K562 (cell line): ENCODE data around the gene LCMT2. TPM values are rescaled to one million over a fixed set of nuclear protein-coding genes. Genes with fewer than 3 reads are reported as not detected.

Experiments
- ATAC-seq: fragments of 200-7000 bp; cut with Tn5 transposase; 3 replicates; pipeline ENCODE4 v1.9.1; 2020; ENCODE audit warnings: moderate library complexity
- BruUV-seq: library from RNA; stranded (reverse); fragments of 400-500 nt; replicated peaks from 2 replicates; lab custom pipeline; 2021; lab: Mats Ljungman, UMichigan
- CTCF ChIA-PET: fragments of 300-600 bp; formaldehyde crosslinking; extraction: SDS; loops from one replicate; lab custom pipeline; 2021; ENCODE audit warnings: low intra/inter-chr PET ratio; lab: Yijun Ruan, JAX
- POLR2A ChIA-PET: fragments of 300-600, 350-650 bp; sonication (Branson Sonifier 250); formaldehyde crosslinking; extraction: SDS; loops from one replicate; lab custom pipeline; 2021; ENCODE audit warnings: antibody characterized with exemption, inconsistent platforms; lab: Yijun Ruan, JAX
- DNase-seq, 4 experiments: peaks; one replicate each; pipeline versions ENCODE4 v3.0.0 to v3.0.0-alpha.2; 2011 to 2018; ENCODE audit warnings: low spot score in 3 of 4, mixed read lengths in 3 of 4; ENCODE audit errors: extremely low read depth in 1 of 4
- FAIRE-seq: peaks from 2 replicates; lab custom pipeline; 2011; peaks lifted over from hg19 to GRCh38; lab: Jason Lieb, UNC
- H2AFZ ChIP-seq: 2 replicates; pipeline ENCODE4 v1.6.0; 2011; ENCODE audit warnings: low read depth, low read length, control low read depth, inconsistent platforms
- H3K27ac ChIP-seq: fragments of 200-600 bp; 3 replicates; pipeline ENCODE4 v1.8.0; 2011; ENCODE audit warnings: low read depth, mild to moderate bottlenecking, control low read depth, inconsistent platforms, low read length, moderate library complexity, mixed read lengths; ENCODE audit errors: extremely low read depth
- H3K27me3 ChIP-seq, 2 experiments: fragments of 300-600 bp in 1 of 2; 2 replicates in 1 of 2; 3 replicates in 1 of 2; pipeline versions ENCODE4 v1.6.0 to v1.8.0; 2011; ENCODE audit warnings: inconsistent platforms in 2 of 2, low read length in 2 of 2, mild to moderate bottlenecking in 1 of 2, mixed read lengths in 1 of 2, moderate library complexity in 1 of 2; ENCODE audit not compliant: control insufficient read depth in 2 of 2, insufficient read depth in 2 of 2
- H3K36me3 ChIP-seq: fragments of 300-600 bp; 3 replicates; pipeline ENCODE4 v1.8.0; 2011; ENCODE audit warnings: mild to moderate bottlenecking, low read length, inconsistent platforms; ENCODE audit not compliant: control insufficient read depth, insufficient read depth
- H3K4me1 ChIP-seq, 2 experiments: fragments of 200-600 bp in 1 of 2; replicated peaks in 1 of 2; 2 replicates in 1 of 2; 3 replicates in 1 of 2; pipeline versions ENCODE4 v1.5.1 to v1.8.0; 2011; ENCODE audit warnings: inconsistent platforms in 2 of 2, low read length in 2 of 2, mild to moderate bottlenecking in 1 of 2, mixed read lengths in 1 of 2, moderate library complexity in 1 of 2; ENCODE audit not compliant: control insufficient read depth in 2 of 2, insufficient read depth in 2 of 2
- H3K4me2 ChIP-seq: 2 replicates; pipeline ENCODE4 v1.6.1; 2011; ENCODE audit warnings: low read length, control low read depth, inconsistent platforms, mixed read lengths; ENCODE audit not compliant: insufficient read depth
- H3K4me3 ChIP-seq: fragments of 200-600 bp; sonication (generic), shearing (Covaris generic); 2 replicates; pipeline ENCODE4 v1.5.1; 2016; ENCODE audit warnings: control low read depth, inconsistent platforms
- H3K79me2 ChIP-seq: fragments of 200-600 bp; 3 replicates; pipeline ENCODE4 v1.8.0; 2011; ENCODE audit warnings: low read length, inconsistent platforms; ENCODE audit not compliant: control insufficient read depth, insufficient read depth
- H3K9ac ChIP-seq, 2 experiments: 2 replicates each; pipeline versions ENCODE4 v1.6.0 to v1.6.1; 2011; ENCODE audit warnings: low read depth in 2 of 2, low read length in 2 of 2, control low read depth in 1 of 2, inconsistent platforms in 1 of 2, mild to moderate bottlenecking in 1 of 2, mixed read lengths in 1 of 2; ENCODE audit not compliant: insufficient read depth in 1 of 2
- H3K9me1 ChIP-seq: one replicate; pipeline ENCODE4 v1.6.0; 2011; ENCODE audit warnings: inconsistent platforms, mild to moderate bottlenecking, low read length, moderate library complexity; ENCODE audit not compliant: control insufficient read depth, insufficient read depth
- H3K9me3 ChIP-seq: replicated peaks from 2 replicates; pipeline ENCODE4 v1.5.1; 2011; ENCODE audit warnings: low read depth, low read length, inconsistent platforms; ENCODE audit not compliant: control insufficient read depth, insufficient read depth
- H4K20me1 ChIP-seq: replicated peaks from 2 replicates; pipeline ENCODE4 v1.6.1; 2011; ENCODE audit warnings: low read length, inconsistent platforms, mixed read lengths; ENCODE audit not compliant: control insufficient read depth, insufficient read depth
- CXXC5 ChIP-seq: fragments of 250-450 bp; sonication (Bioruptor Pico); IDR thresholded peaks from 2 replicates; pipeline ENCODE4 v1.8.0; 2022; ENCODE audit warnings: inconsistent platforms, mild to moderate bottlenecking, moderate library complexity
- FIP1L1 ChIP-seq: fragments of 200-400 bp; formaldehyde crosslinking; IDR thresholded peaks from 2 replicates; pipeline ENCODE4 v1.6.1; 2018; ENCODE audit warnings: mild to moderate bottlenecking, low read depth, low read length; ENCODE audit not compliant: poor library complexity, severe bottlenecking
- GATAD2A ChIP-seq: fragments of 450-650 bp; IDR thresholded peaks from 2 replicates; pipeline ENCODE4 v1.6.1; 2017
- RBM39 ChIP-seq: fragments of 200-400 bp; formaldehyde crosslinking; optimal IDR thresholded peaks from 2 replicates; pipeline ENCODE3; 2018; ENCODE audit warnings: low read depth, low read length
- SOX6 ChIP-seq: fragments of 450-650 bp; IDR thresholded peaks from 2 replicates; pipeline ENCODE4 v1.6.1; 2014; ENCODE audit warnings: mild to moderate bottlenecking
- SRSF9 ChIP-seq: fragments of 200-400 bp; formaldehyde crosslinking; IDR thresholded peaks from 2 replicates; pipeline ENCODE4 v1.6.1; 2017; ENCODE audit warnings: low read depth, low read length, borderline replicate concordance
- STAT5A ChIP-seq: IDR thresholded peaks from 2 replicates; pipeline ENCODE4 v1.6.1; 2012; ENCODE audit warnings: low read length, inconsistent platforms, borderline replicate concordance
- TAF15 ChIP-seq: fragments of 200-400 bp; formaldehyde crosslinking; IDR thresholded peaks from 2 replicates; pipeline ENCODE4 v1.6.1; 2017; ENCODE audit warnings: mild to moderate bottlenecking, low read depth, low read length, moderate library complexity
- ZEB2 ChIP-seq: fragments of 450-650 bp; IDR thresholded peaks from 2 replicates; pipeline ENCODE4 v1.6.1; 2016
- ZNF134 ChIP-seq: fragments of 250-450 bp; sonication (Bioruptor Pico); conservative IDR thresholded peaks from 2 replicates; pipeline ENCODE4 v1.4.0; 2020
- whole genome bisulfite sequencing: fragments of 100-300 bp; shearing (Covaris generic); methylation state at CpG from one replicate; pipeline ENCODE4 v1.1.6; 2016; ENCODE audit warnings: low coverage, mixed read lengths; ENCODE audit not compliant: insufficient coverage; ENCODE audit errors: missing lambda C conversion rate; 5-methylcytosine and 5-hydroxymethylcytosine counted together
- in situ Hi-C: fragments of 300-500 bp; cut with MboI; formaldehyde crosslinking; loops from 4 replicates; pipeline ENCODE4 v1.15.0; 2018; ENCODE audit warnings: inconsistent platforms, mixed read lengths
- intact Hi-C: fragments of 100-400 bp; cut with micrococcal nuclease; formaldehyde crosslinking; loops from 2 replicates; pipeline ENCODE4 v1.14.2; 2022
- polyA plus RNA-seq, 8 experiments: library from polyadenylated mRNA; depleted of rRNA in 4 of 8; stranded (reverse) in 5 of 8; unstranded in 3 of 8; fragments of >200 nt; fragmentation: Nextera tagmentation in 2 of 8; fragmentation: Illumina TruSeq in 1 of 8; extraction: Ambion mirVana in 2 of 8; extraction: Trizol in 1 of 8; gene quantifications; 2 replicates each; pipeline versions ENCODE4 v1.2.1 to v1.2.3, GENCODE V29; 2011 to 2014; ENCODE audit warnings: inconsistent platforms in 1 of 8, missing spikeins in 1 of 8
- total RNA-seq, 7 experiments: library from RNA; depleted of rRNA in 6 of 7; stranded (reverse); fragments of >200 nt in 6 of 7; fragmentation: Illumina TruSeq in 2 of 7; extraction: Trizol in 2 of 7; gene quantifications; 2 replicates each; pipeline versions ENCODE4 v1.2.1 to v1.2.3, GENCODE V29; 2011 to 2021; ENCODE audit warnings: low replicate concordance in 1 of 7
- TF ChIP-seq, protein P1 (sequence below): fragments of 450-650 bp; IDR thresholded peaks from 2 replicates; pipeline ENCODE4 v1.6.1; 2017; ENCODE audit warnings: mild to moderate bottlenecking, moderate library complexity
- TF ChIP-seq, protein P2 (sequence below): fragments of 200-800 bp; sonication (Bioruptor generic); IDR thresholded peaks from 2 replicates; pipeline ENCODE4 v1.6.1; 2016; ENCODE audit warnings: missing genetic modification characterization, missing compliant biosample characterization
- TF ChIP-seq, protein P3 (sequence below): fragments of 200-400 bp; formaldehyde crosslinking; IDR thresholded peaks from 2 replicates; pipeline ENCODE4 v1.6.1; 2017; ENCODE audit warnings: mild to moderate bottlenecking, low read depth, low read length, moderate library complexity

LCMT2 gene
- total and polyA plus RNA-seq, 9 of the 15 experiments (the other 6 are each of a cell fraction or from before 2014, with no cell fraction given), result 2.5 to 22.3 (median 15.2) TPM

DNA sequence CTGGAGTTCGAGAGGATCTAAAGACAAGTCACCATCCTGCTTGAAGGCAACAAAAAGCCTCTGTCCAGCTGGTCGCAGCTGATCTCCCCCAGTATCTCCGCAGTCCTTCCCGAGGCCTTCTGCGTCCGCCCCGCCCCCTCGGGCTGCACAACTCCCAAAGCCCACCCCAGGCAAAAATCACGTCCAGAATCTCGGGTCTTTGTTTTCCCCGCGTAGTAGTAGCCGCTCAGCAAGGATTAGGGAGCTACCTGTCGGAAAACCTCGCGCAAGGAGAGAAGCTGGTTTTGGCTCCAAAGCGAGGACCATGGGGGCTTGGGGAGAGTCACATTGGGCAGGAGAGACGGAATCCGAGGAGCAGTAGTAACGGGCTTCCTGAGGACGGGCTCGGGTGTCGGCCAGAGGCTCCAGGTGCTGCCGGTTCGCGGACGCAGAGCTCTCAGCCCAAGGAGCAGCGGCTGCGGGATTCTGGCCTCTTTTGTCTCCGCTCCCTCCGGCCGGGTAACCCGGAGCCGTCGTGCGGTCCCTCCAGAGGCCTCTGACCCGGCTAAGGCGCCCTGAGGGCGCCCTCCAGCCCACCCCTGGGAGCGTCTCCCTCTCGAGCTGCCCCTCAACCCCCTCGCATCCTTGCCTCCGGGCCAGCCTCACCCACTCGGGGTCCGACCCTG is 40.1 kb upstream of the LCMT2 start:
- ATAC-seq (peak; percentile 82), FAIRE-seq (peak; percentile 75), DNase-seq (peak; percentile 59 to 64 (median 63))
- H2AFZ ChIP-seq, result peak overlapping the region; percentile 98
- ChIA-PET CTCF (interaction anchor here (0.6 kb wide), 1 partner anchor 140 kb away, joined by 8 read pairs; no protein-coding TSS in a partner anchor), POLR2A (interaction anchor here (0.6 to 1.8 kb wide), 6 partner anchors 9 to 93 kb away, joined by 3 to 6 read pairs (median 3); no protein-coding TSS in a partner anchor)
- H4K20me1 ChIP-seq, result 0 out of 2 replicates have a peak, but pooled peaks cover 5% of the 10 kb centered on the region
- peak overlapping the region; percentile 93 for H3K4me2 ChIP-seq
- in situ Hi-C loops (no loop called here), intact Hi-C loops (loop anchor here (5.0 kb wide), 1 partner anchor 142 kb away; no protein-coding TSS in a partner anchor)
- H3K9ac ChIP-seq, result peak overlapping the region; percentile 83 to 98
- 0% methylated on average over 29 of the region's 45 CpGs for WGBS
- peaks cover 57% of the 10 kb centered on the region for H3K36me3 ChIP-seq
- no TSS peak for BruUV-seq
- no peaks in the 10 kb centered on the region for H3K9me3 ChIP-seq
- H3K27ac ChIP-seq, result peak overlapping the region; percentile 89
- H3K79me2 ChIP-seq, result peaks cover 66% of the 10 kb centered on the region
- peak overlapping the region; percentile 74 for H3K4me3 ChIP-seq
- peaks cover 13 to 16% of the 10 kb centered on the region in 2 experiments; a peak in 4 of 5 replicates for H3K4me1 ChIP-seq
- no peaks in the 10 kb centered on the region for H3K9me1 ChIP-seq
- no peaks in the 10 kb centered on the region for H3K27me3 ChIP-seq
- TF ChIP-seq, protein P1, sequence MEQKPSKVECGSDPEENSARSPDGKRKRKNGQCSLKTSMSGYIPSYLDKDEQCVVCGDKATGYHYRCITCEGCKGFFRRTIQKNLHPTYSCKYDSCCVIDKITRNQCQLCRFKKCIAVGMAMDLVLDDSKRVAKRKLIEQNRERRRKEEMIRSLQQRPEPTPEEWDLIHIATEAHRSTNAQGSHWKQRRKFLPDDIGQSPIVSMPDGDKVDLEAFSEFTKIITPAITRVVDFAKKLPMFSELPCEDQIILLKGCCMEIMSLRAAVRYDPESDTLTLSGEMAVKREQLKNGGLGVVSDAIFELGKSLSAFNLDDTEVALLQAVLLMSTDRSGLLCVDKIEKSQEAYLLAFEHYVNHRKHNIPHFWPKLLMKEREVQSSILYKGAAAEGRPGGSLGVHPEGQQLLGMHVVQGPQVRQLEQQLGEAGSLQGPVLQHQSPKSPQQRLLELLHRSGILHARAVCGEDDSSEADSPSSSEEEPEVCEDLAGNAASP, result no peak
- TF ChIP-seq SRSF9 (no peak), SOX6 (no peak), GATAD2A (no peak), ZNF134 (CRISPR knock-in tag) (no peak), STAT5A (no peak), ZEB2 (no peak), FIP1L1 (peak; percentile 17), TAF15 (no peak), CXXC5 (CRISPR knock-in tag) (no peak; the same call in 1 of the 2 replicates), RBM39 (no peak)
- TF ChIP-seq, protein P2, sequence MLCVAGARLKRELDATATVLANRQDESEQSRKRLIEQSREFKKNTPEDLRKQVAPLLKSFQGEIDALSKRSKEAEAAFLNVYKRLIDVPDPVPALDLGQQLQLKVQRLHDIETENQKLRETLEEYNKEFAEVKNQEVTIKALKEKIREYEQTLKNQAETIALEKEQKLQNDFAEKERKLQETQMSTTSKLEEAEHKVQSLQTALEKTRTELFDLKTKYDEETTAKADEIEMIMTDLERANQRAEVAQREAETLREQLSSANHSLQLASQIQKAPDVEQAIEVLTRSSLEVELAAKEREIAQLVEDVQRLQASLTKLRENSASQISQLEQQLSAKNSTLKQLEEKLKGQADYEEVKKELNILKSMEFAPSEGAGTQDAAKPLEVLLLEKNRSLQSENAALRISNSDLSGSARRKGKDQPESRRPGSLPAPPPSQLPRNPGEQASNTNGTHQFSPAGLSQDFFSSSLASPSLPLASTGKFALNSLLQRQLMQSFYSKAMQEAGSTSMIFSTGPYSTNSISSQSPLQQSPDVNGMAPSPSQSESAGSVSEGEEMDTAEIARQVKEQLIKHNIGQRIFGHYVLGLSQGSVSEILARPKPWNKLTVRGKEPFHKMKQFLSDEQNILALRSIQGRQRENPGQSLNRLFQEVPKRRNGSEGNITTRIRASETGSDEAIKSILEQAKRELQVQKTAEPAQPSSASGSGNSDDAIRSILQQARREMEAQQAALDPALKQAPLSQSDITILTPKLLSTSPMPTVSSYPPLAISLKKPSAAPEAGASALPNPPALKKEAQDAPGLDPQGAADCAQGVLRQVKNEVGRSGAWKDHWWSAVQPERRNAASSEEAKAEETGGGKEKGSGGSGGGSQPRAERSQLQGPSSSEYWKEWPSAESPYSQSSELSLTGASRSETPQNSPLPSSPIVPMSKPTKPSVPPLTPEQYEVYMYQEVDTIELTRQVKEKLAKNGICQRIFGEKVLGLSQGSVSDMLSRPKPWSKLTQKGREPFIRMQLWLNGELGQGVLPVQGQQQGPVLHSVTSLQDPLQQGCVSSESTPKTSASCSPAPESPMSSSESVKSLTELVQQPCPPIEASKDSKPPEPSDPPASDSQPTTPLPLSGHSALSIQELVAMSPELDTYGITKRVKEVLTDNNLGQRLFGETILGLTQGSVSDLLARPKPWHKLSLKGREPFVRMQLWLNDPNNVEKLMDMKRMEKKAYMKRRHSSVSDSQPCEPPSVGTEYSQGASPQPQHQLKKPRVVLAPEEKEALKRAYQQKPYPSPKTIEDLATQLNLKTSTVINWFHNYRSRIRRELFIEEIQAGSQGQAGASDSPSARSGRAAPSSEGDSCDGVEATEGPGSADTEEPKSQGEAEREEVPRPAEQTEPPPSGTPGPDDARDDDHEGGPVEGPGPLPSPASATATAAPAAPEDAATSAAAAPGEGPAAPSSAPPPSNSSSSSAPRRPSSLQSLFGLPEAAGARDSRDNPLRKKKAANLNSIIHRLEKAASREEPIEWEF (CRISPR knock-in tag), result no peak
- TF ChIP-seq, protein P3, sequence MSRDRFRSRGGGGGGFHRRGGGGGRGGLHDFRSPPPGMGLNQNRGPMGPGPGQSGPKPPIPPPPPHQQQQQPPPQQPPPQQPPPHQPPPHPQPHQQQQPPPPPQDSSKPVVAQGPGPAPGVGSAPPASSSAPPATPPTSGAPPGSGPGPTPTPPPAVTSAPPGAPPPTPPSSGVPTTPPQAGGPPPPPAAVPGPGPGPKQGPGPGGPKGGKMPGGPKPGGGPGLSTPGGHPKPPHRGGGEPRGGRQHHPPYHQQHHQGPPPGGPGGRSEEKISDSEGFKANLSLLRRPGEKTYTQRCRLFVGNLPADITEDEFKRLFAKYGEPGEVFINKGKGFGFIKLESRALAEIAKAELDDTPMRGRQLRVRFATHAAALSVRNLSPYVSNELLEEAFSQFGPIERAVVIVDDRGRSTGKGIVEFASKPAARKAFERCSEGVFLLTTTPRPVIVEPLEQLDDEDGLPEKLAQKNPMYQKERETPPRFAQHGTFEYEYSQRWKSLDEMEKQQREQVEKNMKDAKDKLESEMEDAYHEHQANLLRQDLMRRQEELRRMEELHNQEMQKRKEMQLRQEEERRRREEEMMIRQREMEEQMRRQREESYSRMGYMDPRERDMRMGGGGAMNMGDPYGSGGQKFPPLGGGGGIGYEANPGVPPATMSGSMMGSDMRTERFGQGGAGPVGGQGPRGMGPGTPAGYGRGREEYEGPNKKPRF, result no peak
